HFFc6 (cell line): Measurements from ENCODE around the gene ACTN4. TPM values are rescaled to one million over a fixed set of nuclear protein-coding genes. Genes with fewer than 3 reads are reported as not detected.

Experiments used
- DNase-seq: peaks from one replicate; pipeline ENCODE4 v3.0.0-alpha.2; 2018
- H3K27ac Mint-ChIP-seq: 2 replicates; pipeline ENCODE4 v1.8.0; 2020; ENCODE audit warnings: mild to moderate bottlenecking, mixed read lengths
- H3K27me3 Mint-ChIP-seq: 2 replicates; pipeline ENCODE4 v1.8.0; 2021; ENCODE audit warnings: mild to moderate bottlenecking, moderate library complexity, mixed read lengths; ENCODE audit not compliant: insufficient read depth
- H3K36me3 Mint-ChIP-seq: 2 replicates; pipeline ENCODE4 v1.8.0; 2021; ENCODE audit warnings: low read depth, mixed read lengths
- H3K4me1 Mint-ChIP-seq: 2 replicates; pipeline ENCODE4 v1.8.0; 2020; ENCODE audit warnings: low read depth, mixed read lengths
- H3K4me3 Mint-ChIP-seq: 2 replicates; pipeline ENCODE4 v1.8.0; 2020; ENCODE audit warnings: mild to moderate bottlenecking, moderate library complexity, mixed read lengths
- H3K9me3 Mint-ChIP-seq: 2 replicates; pipeline ENCODE4 v1.8.0; 2020; ENCODE audit warnings: mild to moderate bottlenecking, mixed read lengths
- total RNA-seq, 6 experiments: library from RNA; stranded (reverse); fragmentation: NEBNext Ultra II Directional; extraction: Animal tissue kit (Norgen Biotek cat#: 25700); gene quantifications; 2 replicates in 1 of 6; 3 replicates in 5 of 6; pipeline ENCODE4 v1.2.3, GENCODE V29; 2021
- TF ChIP-seq, protein P1 (sequence below): fragments of 200-600 bp; sonication (generic); IDR thresholded peaks from 2 replicates; pipeline ENCODE4 v1.5.0; 2021; ENCODE audit warnings: antibody characterized with exemption, mild to moderate bottlenecking

Gene ACTN4
- total RNA-seq, 6 experiments from 2014 or later, result 972 to 1,299 (median 1,250) TPM

DNA sequence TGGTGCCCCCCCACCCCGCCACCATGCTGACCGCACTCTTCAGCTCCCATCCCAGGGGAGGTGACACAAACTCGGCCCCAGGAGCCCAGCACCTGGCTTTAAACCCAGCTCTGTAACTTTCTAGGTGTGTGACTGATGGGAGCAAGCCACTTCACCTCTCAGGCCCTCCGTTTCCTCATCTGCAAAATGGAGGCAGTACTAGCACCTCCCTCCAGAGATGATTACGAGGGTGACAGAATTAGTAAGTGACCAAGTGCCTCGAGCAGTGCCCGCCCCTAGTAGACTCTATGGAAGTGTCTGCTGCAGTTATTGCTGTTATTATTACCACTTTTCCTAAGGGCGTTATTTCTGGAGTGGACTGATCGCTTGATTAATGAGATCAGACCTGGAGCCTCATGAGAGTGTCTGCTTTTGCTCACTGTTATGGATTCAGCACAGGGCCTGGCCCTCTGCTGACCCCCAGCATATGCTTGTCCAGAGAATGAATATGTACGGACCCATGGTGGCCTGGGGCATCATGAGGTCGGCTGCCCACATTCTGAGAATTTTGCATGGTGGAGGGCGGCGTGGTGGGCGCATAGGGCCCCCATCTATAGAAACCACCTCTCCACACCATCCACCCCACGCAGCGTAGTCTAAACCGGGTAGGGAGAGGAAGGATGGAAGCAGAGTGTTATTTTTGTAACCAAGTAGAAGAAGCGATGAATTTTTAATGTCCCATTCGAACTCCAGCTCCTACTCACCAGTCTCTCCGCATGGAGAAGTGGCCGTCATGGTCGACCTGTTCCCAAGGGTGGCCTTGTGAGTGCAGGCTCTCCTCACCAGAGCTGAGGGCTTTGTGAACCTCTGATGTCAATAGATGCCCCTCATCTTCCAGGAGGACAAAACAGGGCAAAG lies 48.6 kb downstream of the ACTN4 start:
- no peaks in the 10 kb centered on the region for H3K9me3 Mint-ChIP-seq
- DNase-seq, result no peak
- peaks cover 41% of the 10 kb centered on the region for H3K27me3 Mint-ChIP-seq
- peaks cover 63% of the 10 kb centered on the region for H3K4me1 Mint-ChIP-seq
- H3K36me3 Mint-ChIP-seq, result peaks cover 73% of the 10 kb centered on the region
- peak overlapping the region; percentile 100 for H3K27ac Mint-ChIP-seq
- no peak overlapping the region; the same call in 1 of the 2 replicates for H3K4me3 Mint-ChIP-seq
- TF ChIP-seq, protein P1, sequence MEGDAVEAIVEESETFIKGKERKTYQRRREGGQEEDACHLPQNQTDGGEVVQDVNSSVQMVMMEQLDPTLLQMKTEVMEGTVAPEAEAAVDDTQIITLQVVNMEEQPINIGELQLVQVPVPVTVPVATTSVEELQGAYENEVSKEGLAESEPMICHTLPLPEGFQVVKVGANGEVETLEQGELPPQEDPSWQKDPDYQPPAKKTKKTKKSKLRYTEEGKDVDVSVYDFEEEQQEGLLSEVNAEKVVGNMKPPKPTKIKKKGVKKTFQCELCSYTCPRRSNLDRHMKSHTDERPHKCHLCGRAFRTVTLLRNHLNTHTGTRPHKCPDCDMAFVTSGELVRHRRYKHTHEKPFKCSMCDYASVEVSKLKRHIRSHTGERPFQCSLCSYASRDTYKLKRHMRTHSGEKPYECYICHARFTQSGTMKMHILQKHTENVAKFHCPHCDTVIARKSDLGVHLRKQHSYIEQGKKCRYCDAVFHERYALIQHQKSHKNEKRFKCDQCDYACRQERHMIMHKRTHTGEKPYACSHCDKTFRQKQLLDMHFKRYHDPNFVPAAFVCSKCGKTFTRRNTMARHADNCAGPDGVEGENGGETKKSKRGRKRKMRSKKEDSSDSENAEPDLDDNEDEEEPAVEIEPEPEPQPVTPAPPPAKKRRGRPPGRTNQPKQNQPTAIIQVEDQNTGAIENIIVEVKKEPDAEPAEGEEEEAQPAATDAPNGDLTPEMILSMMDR, result no peak

DNA sequence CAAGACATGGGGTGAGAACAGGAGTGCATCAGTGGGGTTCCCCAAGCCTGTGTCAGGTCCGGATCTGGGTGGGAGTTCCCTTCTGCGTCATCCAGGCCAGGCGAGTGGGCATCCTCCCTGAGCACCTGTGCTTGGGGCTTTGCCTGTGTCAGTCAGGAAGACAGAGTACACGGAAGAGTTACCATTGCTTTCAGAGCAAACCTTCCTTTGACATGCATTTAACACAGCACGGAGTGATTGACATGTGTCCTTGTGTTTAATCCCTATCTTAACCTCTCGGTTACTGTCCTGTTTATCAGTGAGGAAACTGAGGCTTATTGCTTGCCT lies 49.2 kb downstream of the ACTN4 start:
- Mint-ChIP-seq H3K27ac (peak overlapping the region; percentile 100), H3K4me3 (no peak overlapping the region), H3K9me3 (no peaks in the 10 kb centered on the region), H3K4me1 (peaks cover 57% of the 10 kb centered on the region), H3K36me3 (peaks cover 72% of the 10 kb centered on the region), H3K27me3 (peaks cover 38% of the 10 kb centered on the region)
- TF ChIP-seq, protein P1, result no peak
- no peak for DNase-seq

DNA sequence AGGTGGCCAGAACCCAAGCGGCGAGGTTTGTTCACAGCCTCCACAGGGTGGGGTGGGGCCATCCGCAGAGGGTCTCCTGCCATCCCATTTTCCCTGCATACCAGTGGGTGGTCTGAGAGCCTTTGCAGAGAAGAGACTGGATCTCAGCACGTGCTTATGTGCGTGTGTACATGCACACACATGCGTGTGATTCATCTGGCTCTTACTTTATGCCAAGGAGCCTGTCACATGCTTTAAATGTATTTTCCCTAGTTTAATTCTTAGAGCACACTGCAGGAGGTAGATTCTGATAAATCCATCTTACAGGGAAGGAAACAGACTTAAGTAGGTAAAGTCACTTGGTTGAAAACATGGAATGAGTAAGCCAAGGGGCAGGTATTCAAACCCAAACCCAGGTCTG lies 49.7 kb downstream of the ACTN4 start:
- no peaks in the 10 kb centered on the region for H3K9me3 Mint-ChIP-seq
- H3K4me1 Mint-ChIP-seq, result peaks cover 52% of the 10 kb centered on the region
- peaks cover 34% of the 10 kb centered on the region for H3K27me3 Mint-ChIP-seq
- peaks cover 67% of the 10 kb centered on the region for H3K36me3 Mint-ChIP-seq
- TF ChIP-seq, protein P1, result no peak
- peak overlapping the region; percentile 100; the same call in 1 of the 2 replicates for H3K27ac Mint-ChIP-seq
- no peak for DNase-seq
- no peak overlapping the region for H3K4me3 Mint-ChIP-seq

DNA sequence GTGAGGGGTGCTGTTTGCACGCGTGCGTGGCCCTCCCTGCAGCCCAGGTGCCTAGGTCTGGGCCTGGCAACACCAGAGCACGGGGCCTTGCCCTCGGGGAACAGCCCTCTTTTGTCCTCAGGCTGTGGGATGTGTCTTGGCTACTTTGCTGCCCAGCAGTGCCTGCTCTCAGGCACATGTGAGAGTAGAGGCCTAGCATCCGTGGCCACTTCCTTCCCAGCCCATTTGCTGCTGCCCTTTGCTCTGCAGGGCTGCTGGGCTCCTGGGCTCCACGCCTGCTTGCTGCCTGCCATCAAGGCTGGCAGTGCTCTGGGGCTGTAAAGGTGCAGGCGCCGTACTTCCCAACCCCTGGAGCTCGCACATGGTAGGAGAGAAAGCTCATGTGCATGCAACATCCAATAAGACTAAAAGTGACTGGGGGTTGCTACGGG lies 50.2 kb downstream of the ACTN4 start:
- Mint-ChIP-seq H3K4me1 (peaks cover 48% of the 10 kb centered on the region), H3K27ac (peak overlapping the region; percentile 67), H3K36me3 (peaks cover 64% of the 10 kb centered on the region)

DNA sequence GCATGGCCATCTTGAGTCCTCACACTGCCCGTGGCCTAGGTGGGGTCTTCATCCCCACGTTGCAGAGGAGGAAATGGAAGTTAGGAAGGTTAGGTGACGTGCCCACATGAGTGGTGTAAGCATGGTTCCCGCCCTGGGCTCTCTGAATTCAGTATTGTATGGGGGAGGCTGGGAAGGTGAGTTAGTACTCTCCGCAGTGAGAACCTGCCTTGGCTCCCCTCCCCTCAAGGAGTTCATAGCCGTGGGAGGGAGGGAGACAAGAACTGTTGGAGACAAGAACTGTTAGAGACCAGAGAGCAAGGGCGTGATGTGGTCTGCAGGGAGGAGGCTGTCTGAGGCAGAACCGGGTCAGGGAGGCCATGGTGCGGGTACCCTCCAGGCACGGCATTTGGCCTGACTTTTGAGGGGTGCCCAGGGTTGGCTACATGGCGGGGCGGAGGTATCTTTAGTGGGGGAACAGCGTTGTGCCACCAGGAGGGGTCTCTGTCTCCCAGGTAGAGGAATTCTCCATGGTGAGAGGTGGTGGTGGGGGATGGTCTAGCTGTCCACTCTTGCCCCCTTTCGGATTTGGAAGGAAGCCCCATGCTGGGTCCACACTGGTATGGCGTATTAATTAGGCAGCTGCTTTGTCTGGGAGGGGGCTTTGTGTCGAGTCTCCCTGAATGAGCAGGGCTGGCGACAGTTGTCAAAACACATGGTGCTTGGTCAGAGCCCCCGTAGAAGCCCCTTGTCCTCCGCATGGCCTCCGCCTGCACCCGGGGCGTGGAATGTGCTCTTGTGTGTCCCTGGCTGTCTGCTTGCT lies 51.0 kb downstream of the ACTN4 start:
- Mint-ChIP-seq H3K27me3 (peaks cover 32% of the 10 kb centered on the region), H3K4me1 (peaks cover 40% of the 10 kb centered on the region), H3K4me3 (peak overlapping the region; percentile 41), H3K9me3 (no peaks in the 10 kb centered on the region), H3K36me3 (peaks cover 57% of the 10 kb centered on the region), H3K27ac (peak overlapping the region; percentile 67)
- TF ChIP-seq, protein P1, result no peak
- no peak for DNase-seq

More for the DNA sequence above, 50.2 kb downstream of the ACTN4 start:
- H3K9me3 Mint-ChIP-seq, result no peaks in the 10 kb centered on the region
- TF ChIP-seq, protein P1, result no peak
- no peak for DNase-seq
- peaks cover 34% of the 10 kb centered on the region for H3K27me3 Mint-ChIP-seq
- H3K4me3 Mint-ChIP-seq, result no peak overlapping the region
